Effector memory CD8-positive, alpha-beta T cell (primary cell): Measurements from ENCODE around the gene RGS1.

ENCODE experiments used
- ATAC-seq: fragments of 150-1000 bp; cut with Tn5 transposase; replicated peaks from 2 replicates; pipeline ENCODE4 v1.10.0; 2021; ENCODE audit warnings: mild to moderate bottlenecking, moderate library complexity
- DNase-seq, 3 experiments: peaks; one replicate each; pipeline ENCODE4 v3.0.0; 2021
- H3K27ac Mint-ChIP-seq, 2 donors: one replicate each; pipeline ENCODE4 v1.8.0; 2022; ENCODE audit warnings: mild to moderate bottlenecking in 2 of 2, mixed read lengths in 2 of 2, moderate library complexity in 2 of 2
- H3K27me3 Mint-ChIP-seq, 2 donors: one replicate each; pipeline ENCODE4 v1.8.0; 2022; ENCODE audit warnings: mixed read lengths in 2 of 2
- H3K36me3 Mint-ChIP-seq: one replicate; pipeline ENCODE4 v1.8.0; 2022; ENCODE audit warnings: mild to moderate bottlenecking, moderate library complexity, mixed read lengths; ENCODE audit not compliant: insufficient read depth
- H3K4me1 Mint-ChIP-seq, 2 donors: one replicate each; pipeline ENCODE4 v1.8.0; 2022; ENCODE audit warnings: low read depth in 2 of 2, mixed read lengths in 2 of 2
- H3K4me3 Mint-ChIP-seq, 2 donors: one replicate each; pipeline ENCODE4 v1.8.0; 2022; ENCODE audit warnings: mild to moderate bottlenecking in 2 of 2, mixed read lengths in 2 of 2, moderate library complexity in 2 of 2
- H3K9me3 Mint-ChIP-seq, 2 donors: one replicate each; pipeline ENCODE4 v1.8.0; 2022; ENCODE audit warnings: mixed read lengths in 2 of 2

RGS1 gene

GRCh38 chr1:192543445-192543844 lies 32.1 kb upstream of the RGS1 start:
- Mint-ChIP-seq H3K4me3 (peak overlapping the region; percentile 33 to 43), H3K27me3 (no peaks in the 10 kb centered on the region), H3K27ac (peak overlapping the region; percentile 84 to 93), H3K36me3 (peaks cover 3% of the 10 kb centered on the region), H3K4me1 (peaks cover 35 to 63% of the 10 kb centered on the region in 2 donors), H3K9me3 (no peaks in the 10 kb centered on the region)
- DNase-seq (no peak), ATAC-seq (no peak)

- Mint-ChIP-seq H3K36me3 (peaks cover 3% of the 10 kb centered on the region), H3K27ac (no peak overlapping the region), H3K4me3 (peak overlapping the region in 1 of 2 donors; percentile 57), H3K9me3 (no peaks in the 10 kb centered on the region), H3K4me1 (peaks cover 27 to 57% of the 10 kb centered on the region in 2 donors), H3K27me3 (no peaks in the 10 kb centered on the region)
- ATAC-seq (peak; percentile 13), DNase-seq (no peak)
These were observed 29.6 kb upstream of the RGS1 start for GRCh38 chr1:192545896-192546521.

GRCh38 chr1:192546596-192547190 lies 28.9 kb upstream of the RGS1 start:
- H3K4me1 Mint-ChIP-seq: peaks cover 25 to 56% of the 10 kb centered on the region in 2 donors
- H3K4me3 Mint-ChIP-seq: peak overlapping the region in 1 of 2 donors; percentile 57
- no peak for DNase-seq
- H3K36me3 Mint-ChIP-seq: peaks cover under 1% of the 10 kb centered on the region
- no peaks in the 10 kb centered on the region for H3K27me3 Mint-ChIP-seq
- peak; percentile 18 for ATAC-seq
- H3K27ac Mint-ChIP-seq: peak overlapping the region in 1 of 2 donors; percentile 24
- no peaks in the 10 kb centered on the region for H3K9me3 Mint-ChIP-seq

GRCh38 chr1:192547501-192547900 lies 28.1 kb upstream of the RGS1 start:
- Mint-ChIP-seq H3K9me3 (no peaks in the 10 kb centered on the region), H3K4me1 (peaks cover 25 to 57% of the 10 kb centered on the region in 2 donors), H3K27me3 (no peaks in the 10 kb centered on the region), H3K27ac (no peak overlapping the region), H3K36me3 (no peaks in the 10 kb centered on the region), H3K4me3 (no peak overlapping the region)
- DNase-seq: no peak
- ATAC-seq: no peak

- peak overlapping the region; percentile 34 to 41 for H3K4me3 Mint-ChIP-seq
- H3K27ac Mint-ChIP-seq: peak overlapping the region in 1 of 2 donors; percentile 84
- ATAC-seq (no peak), DNase-seq (no peak)
- H3K4me1 Mint-ChIP-seq: peaks cover 22 to 52% of the 10 kb centered on the region in 2 donors
- no peaks in the 10 kb centered on the region for H3K27me3 Mint-ChIP-seq
- H3K36me3 Mint-ChIP-seq: no peaks in the 10 kb centered on the region
- no peaks in the 10 kb centered on the region for H3K9me3 Mint-ChIP-seq
These were observed 25.6 kb upstream of the RGS1 start for GRCh38 chr1:192549937-192550336.

- Mint-ChIP-seq H3K9me3 (no peaks in the 10 kb centered on the region), H3K27me3 (no peaks in the 10 kb centered on the region), H3K36me3 (no peaks in the 10 kb centered on the region), H3K4me3 (peak overlapping the region; percentile 32 to 51), H3K4me1 (peaks cover 16 to 43% of the 10 kb centered on the region in 2 donors), H3K27ac (peak overlapping the region; percentile 73 to 84)
- ATAC-seq (peak; percentile 53), DNase-seq (no peak)
These were observed 24.5 kb upstream of the RGS1 start for GRCh38 chr1:192550922-192551534.

GRCh38 chr1:192552760-192553191 lies 22.8 kb upstream of the RGS1 start:
- no peaks in the 10 kb centered on the region for H3K9me3 Mint-ChIP-seq
- H3K36me3 Mint-ChIP-seq: no peaks in the 10 kb centered on the region
- H3K4me1 Mint-ChIP-seq: peaks cover 13 to 32% of the 10 kb centered on the region in 2 donors
- DNase-seq (no peak), ATAC-seq (peak; percentile 63)
- H3K27ac Mint-ChIP-seq: peak overlapping the region; percentile 70 to 90
- peak overlapping the region in 1 of 2 donors; percentile 59 for H3K4me3 Mint-ChIP-seq
- H3K27me3 Mint-ChIP-seq: no peaks in the 10 kb centered on the region

- H3K27ac Mint-ChIP-seq: peak overlapping the region in 1 of 2 donors; percentile 90
- ATAC-seq: no peak
- no peak for DNase-seq
- H3K4me1 Mint-ChIP-seq: peaks cover 13 to 31% of the 10 kb centered on the region in 2 donors
- no peaks in the 10 kb centered on the region for H3K27me3 Mint-ChIP-seq
- no peaks in the 10 kb centered on the region for H3K9me3 Mint-ChIP-seq
- no peak overlapping the region for H3K4me3 Mint-ChIP-seq
- H3K36me3 Mint-ChIP-seq: no peaks in the 10 kb centered on the region
These were observed 21.8 kb upstream of the RGS1 start for GRCh38 chr1:192553741-192554140.

- ATAC-seq (no peak), DNase-seq (no peak)
- H3K4me3 Mint-ChIP-seq: no peak overlapping the region
These were observed 20.7 kb upstream of the RGS1 start for GRCh38 chr1:192554904-192555303.

GRCh38 chr1:192555399-192555798 lies 20.2 kb upstream of the RGS1 start:
- Mint-ChIP-seq H3K9me3 (no peaks in the 10 kb centered on the region), H3K4me1 (peaks cover 20 to 32% of the 10 kb centered on the region in 2 donors), H3K4me3 (no peak overlapping the region), H3K27me3 (no peaks in the 10 kb centered on the region), H3K27ac (no peak overlapping the region), H3K36me3 (no peaks in the 10 kb centered on the region)
- ATAC-seq (no peak), DNase-seq (no peak)

More at GRCh38 chr1:192554904-192555303, 20.7 kb upstream of the RGS1 start:
- Mint-ChIP-seq H3K36me3 (no peaks in the 10 kb centered on the region), H3K4me1 (peaks cover 20 to 33% of the 10 kb centered on the region in 2 donors), H3K27me3 (no peaks in the 10 kb centered on the region), H3K27ac (peak overlapping the region in 1 of 2 donors; percentile 45), H3K9me3 (no peaks in the 10 kb centered on the region)

GRCh38 chr1:192557841-192558595 lies 17.6 kb upstream of the RGS1 start:
- no peak overlapping the region for H3K4me3 Mint-ChIP-seq
- peaks cover 12 to 17% of the 10 kb centered on the region in 2 donors for H3K4me1 Mint-ChIP-seq
- no peak for DNase-seq
- no peaks in the 10 kb centered on the region for H3K9me3 Mint-ChIP-seq
- no peak for ATAC-seq
- H3K27ac Mint-ChIP-seq: no peak overlapping the region
- H3K36me3 Mint-ChIP-seq: no peaks in the 10 kb centered on the region
- no peaks in the 10 kb centered on the region for H3K27me3 Mint-ChIP-seq

- DNase-seq (no peak), ATAC-seq (peak; percentile 68)
- Mint-ChIP-seq H3K4me3 (peak overlapping the region in 1 of 2 donors; percentile 44), H3K27ac (peak overlapping the region; percentile 24 to 91), H3K9me3 (no peaks in the 10 kb centered on the region), H3K36me3 (no peaks in the 10 kb centered on the region), H3K27me3 (no peaks in the 10 kb centered on the region), H3K4me1 (peaks cover 7 to 9% of the 10 kb centered on the region in 2 donors)
These were observed 16.2 kb upstream of the RGS1 start for GRCh38 chr1:192559115-192560006.
